Measurements from ENCODE around the gene KCNMB3. TPM values are rescaled to one million over a fixed set of nuclear protein-coding genes. Genes with fewer than 3 reads are reported as not detected.

KCNMB3 gene, protein sequence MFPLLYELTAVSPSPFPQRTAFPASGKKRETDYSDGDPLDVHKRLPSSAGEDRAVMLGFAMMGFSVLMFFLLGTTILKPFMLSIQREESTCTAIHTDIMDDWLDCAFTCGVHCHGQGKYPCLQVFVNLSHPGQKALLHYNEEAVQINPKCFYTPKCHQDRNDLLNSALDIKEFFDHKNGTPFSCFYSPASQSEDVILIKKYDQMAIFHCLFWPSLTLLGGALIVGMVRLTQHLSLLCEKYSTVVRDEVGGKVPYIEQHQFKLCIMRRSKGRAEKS
- polyA plus RNA-seq (2013), result 7.4 TPM

DNA sequence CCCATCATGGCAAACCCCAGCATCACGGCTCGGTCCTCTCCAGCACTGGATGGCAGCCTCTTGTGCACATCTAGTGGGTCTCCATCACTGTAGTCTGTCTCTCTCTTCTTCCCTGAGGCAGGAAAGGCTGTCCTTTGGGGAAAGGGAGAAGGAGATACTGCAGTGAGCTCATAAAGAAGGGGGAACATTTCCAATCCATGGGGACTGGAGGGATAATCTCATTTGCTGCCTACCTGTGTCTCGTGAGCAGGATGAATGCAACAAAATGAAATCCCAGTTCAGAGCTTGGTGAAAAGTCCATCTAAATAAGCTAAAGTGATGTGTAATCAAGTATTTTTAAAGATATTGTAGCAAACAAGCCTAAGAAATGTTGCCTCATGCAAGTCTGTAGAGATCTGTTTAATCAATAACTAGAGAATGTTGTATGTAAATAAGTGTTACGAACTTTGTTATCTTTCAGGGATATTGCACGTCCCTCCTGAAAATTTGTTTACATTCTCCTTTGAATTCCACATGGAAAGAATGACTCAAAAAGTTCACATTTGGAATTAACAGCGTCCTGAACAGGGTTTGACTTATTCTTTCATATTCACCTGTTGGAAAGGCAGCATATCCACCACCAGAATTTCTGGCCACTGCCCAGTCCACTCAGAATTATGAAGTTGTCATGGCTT is at the start of gene KCNMB3:
KCNMB3 (minus strand) TSS at position 312 of the 674 bp plus-strand sequence; CDS start at position 188, 124 bp downstream.
- Histone ChIP-seq H3K4me3 (ENCODE audit: control insufficient read depth in 1 of 7, extremely low read depth in 1 of 7, insufficient read depth in 4 of 7, low read depth in 2 of 7, low read length in 6 of 7) (no peak within 1 kb of the TSS), H3K9me3 (ENCODE audit: control extremely low read depth in 1 of 5, control insufficient read depth in 4 of 5, insufficient read depth in 2 of 5, low read depth in 1 of 5, low read length in 4 of 5) (no peaks in the 10 kb centered on the region), H3K27ac (ENCODE audit: insufficient read depth in 1 of 2, low read depth in 1 of 2, low read length in 2 of 2, poor library complexity in 1 of 2, severe bottlenecking in 2 of 2) (no peak within 1 kb of the TSS), H3K36me3 (ENCODE audit: control insufficient read depth in 4 of 4, insufficient read depth in 4 of 4, low read length in 3 of 4) (peaks cover 0 to 17% (median 0%) of the 10 kb centered on the region in 4 experiments), H3K4me1 (ENCODE audit: control extremely low read depth in 1 of 4, control insufficient read depth in 4 of 4, insufficient read depth in 4 of 4, low read length in 3 of 4) (no peaks in the 10 kb centered on the region), H3K27me3 (replicated peaks in 2 of 5; ENCODE audit: control insufficient read depth in 4 of 5, insufficient read depth in 5 of 5, low read length in 4 of 5) (no peaks in the 10 kb centered on the region)
- CTCF ChIA-PET, result no interaction called here
- POLR2A ChIA-PET, result no interaction called here
- WGBS (ENCODE audit: insufficient coverage), result 97% methylated on average over 4 of the region's 6 CpGs
- no peak for DNase-seq

DNA sequence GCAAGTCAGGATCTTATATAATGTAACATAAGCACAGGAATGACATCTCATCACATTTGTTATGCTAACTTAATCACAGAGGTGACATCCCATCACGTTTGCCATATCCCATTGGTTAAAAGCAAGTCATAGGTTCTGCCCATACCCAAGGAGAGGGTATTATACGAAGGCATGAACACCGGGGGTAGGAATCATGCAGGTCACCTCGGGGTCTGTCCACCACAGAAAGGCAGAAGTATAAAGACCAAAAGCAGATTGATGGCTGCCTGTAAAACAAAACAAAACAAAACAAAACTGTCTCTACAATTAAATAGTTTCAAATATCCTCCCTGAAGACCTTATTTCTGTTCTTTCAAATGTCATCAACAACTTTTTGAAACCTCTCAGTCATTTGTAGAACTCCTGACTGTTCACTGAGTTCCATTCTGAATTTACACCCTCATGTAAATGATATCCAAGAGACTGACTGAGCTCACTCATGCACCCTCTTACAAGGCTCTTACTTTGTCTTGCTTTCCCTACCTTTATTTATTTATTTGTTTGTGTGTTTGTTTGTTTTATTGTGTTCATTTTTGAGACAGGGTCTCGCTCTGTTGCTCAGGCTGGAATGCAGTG is 49.2 kb upstream of the KCNMB3 start:
- H3K36me3 ChIP-seq (ENCODE audit: control insufficient read depth in 4 of 4, insufficient read depth in 4 of 4, low read length in 3 of 4), result no peaks in the 10 kb centered on the region
- no peaks in the 10 kb centered on the region for H3K4me1 ChIP-seq (ENCODE audit: control extremely low read depth in 1 of 4, control insufficient read depth in 4 of 4, insufficient read depth in 4 of 4, low read length in 3 of 4)
- no peak overlapping the region for H3K4me3 ChIP-seq (ENCODE audit: control insufficient read depth in 1 of 7, extremely low read depth in 1 of 7, insufficient read depth in 4 of 7, low read depth in 2 of 7, low read length in 6 of 7)
- no peak overlapping the region for H3K27ac ChIP-seq (ENCODE audit: insufficient read depth in 1 of 2, low read depth in 1 of 2, low read length in 2 of 2, poor library complexity in 1 of 2, severe bottlenecking in 2 of 2)
- H3K27me3 ChIP-seq (replicated peaks in 2 of 5; ENCODE audit: control insufficient read depth in 4 of 5, insufficient read depth in 5 of 5, low read length in 4 of 5), result no peaks in the 10 kb centered on the region
- no peak for DNase-seq
- POLR2A ChIA-PET, result no interaction called here
- peaks cover 0 to 2% (median 0%) of the 10 kb centered on the region in 5 experiments for H3K9me3 ChIP-seq (ENCODE audit: control extremely low read depth in 1 of 5, control insufficient read depth in 4 of 5, insufficient read depth in 2 of 5, low read depth in 1 of 5, low read length in 4 of 5)
- CTCF ChIA-PET, result interaction anchor here (2.1 kb wide), 1 partner anchor 15 kb away, joined by 7 read pairs; no protein-coding TSS in a partner anchor
- WGBS (ENCODE audit: insufficient coverage), result 96% methylated on average over 4 of the region's 5 CpGs

DNA sequence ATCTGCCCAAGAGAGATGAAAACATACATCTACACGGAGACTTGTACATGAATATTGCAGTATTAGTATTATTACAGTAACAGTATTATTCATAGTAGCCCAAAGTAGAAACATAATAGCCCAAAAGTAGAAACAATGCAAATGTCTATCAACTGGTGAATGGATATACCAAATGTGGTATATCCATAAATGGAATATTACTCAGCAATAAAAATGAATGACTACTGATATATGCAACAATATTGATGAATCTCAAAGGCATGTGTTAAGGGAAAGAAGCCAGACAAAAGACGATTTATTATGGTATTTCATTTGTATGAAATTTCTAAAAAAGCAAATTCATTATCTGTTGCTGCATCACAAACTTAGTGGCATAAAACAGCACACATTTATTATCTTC is 48.4 kb upstream of the KCNMB3 start:
- no CpG with 5 or more reads among the region's 2 CpGs for WGBS (ENCODE audit: insufficient coverage)
- no peaks in the 10 kb centered on the region for H3K27me3 ChIP-seq (replicated peaks in 2 of 5; ENCODE audit: control insufficient read depth in 4 of 5, insufficient read depth in 5 of 5, low read length in 4 of 5)
- no peak overlapping the region for H3K27ac ChIP-seq (ENCODE audit: insufficient read depth in 1 of 2, low read depth in 1 of 2, low read length in 2 of 2, poor library complexity in 1 of 2, severe bottlenecking in 2 of 2)
- no peaks in the 10 kb centered on the region for H3K36me3 ChIP-seq (ENCODE audit: control insufficient read depth in 4 of 4, insufficient read depth in 4 of 4, low read length in 3 of 4)
- DNase-seq, result no peak
- ChIA-PET POLR2A (no interaction called here), CTCF (interaction anchor here (1.3 kb wide), 1 partner anchor 16 kb away, joined by 4 read pairs; no protein-coding TSS in a partner anchor)
- no peaks in the 10 kb centered on the region for H3K4me1 ChIP-seq (ENCODE audit: control extremely low read depth in 1 of 4, control insufficient read depth in 4 of 4, insufficient read depth in 4 of 4, low read length in 3 of 4)
- peaks cover 0 to 2% (median 0%) of the 10 kb centered on the region in 5 experiments for H3K9me3 ChIP-seq (ENCODE audit: control extremely low read depth in 1 of 5, control insufficient read depth in 4 of 5, insufficient read depth in 2 of 5, low read depth in 1 of 5, low read length in 4 of 5)
- H3K4me3 ChIP-seq (ENCODE audit: control insufficient read depth in 1 of 7, extremely low read depth in 1 of 7, insufficient read depth in 4 of 7, low read depth in 2 of 7, low read length in 6 of 7), result no peak overlapping the region

DNA sequence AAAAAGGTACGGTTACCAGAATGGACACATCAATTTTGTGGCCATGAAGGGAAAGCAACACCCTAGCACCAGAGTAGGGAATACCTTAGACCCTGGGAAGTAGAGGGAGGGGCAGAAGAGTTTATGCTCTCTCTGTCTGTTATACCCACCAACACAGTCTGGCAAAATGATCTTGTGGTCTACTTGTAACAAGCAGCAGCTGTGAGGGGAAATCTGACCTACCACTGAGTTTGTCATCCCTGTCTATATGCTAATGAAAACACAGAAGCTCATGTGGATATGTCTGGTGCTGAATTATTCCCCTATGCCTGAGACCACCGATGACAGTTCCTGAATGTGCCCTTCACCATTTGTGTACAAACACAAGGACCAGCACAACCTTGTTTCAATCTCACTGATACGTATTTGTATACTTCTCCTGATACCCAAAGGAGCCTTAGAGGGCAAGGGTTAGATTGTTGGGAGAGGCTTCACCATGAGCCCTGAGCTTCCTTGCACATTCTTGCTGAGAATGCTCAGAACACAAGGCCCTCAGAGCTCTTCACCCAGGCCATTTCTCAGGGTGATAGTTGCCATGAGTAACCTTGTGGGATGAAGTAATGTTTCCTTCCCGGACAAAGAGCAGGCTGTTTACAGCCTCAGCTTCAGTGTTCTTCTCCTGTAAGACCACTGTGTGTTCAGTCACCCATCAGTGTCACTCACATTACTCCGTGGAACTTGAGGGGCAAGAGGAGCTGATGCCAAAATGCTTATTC is 47.2 kb upstream of the KCNMB3 start:
- ChIA-PET CTCF (interaction anchor here (0.6 to 1.3 kb wide), 3 partner anchors 10 to 221 kb away, joined by 3 to 4 read pairs (median 3); no protein-coding TSS in a partner anchor), POLR2A (no interaction called here)
- WGBS (ENCODE audit: insufficient coverage), result 88% methylated on average over 3 of the region's 5 CpGs
- no peak for DNase-seq
- Histone ChIP-seq H3K36me3 (ENCODE audit: control insufficient read depth in 4 of 4, insufficient read depth in 4 of 4, low read length in 3 of 4) (no peaks in the 10 kb centered on the region), H3K9me3 (ENCODE audit: control extremely low read depth in 1 of 5, control insufficient read depth in 4 of 5, insufficient read depth in 2 of 5, low read depth in 1 of 5, low read length in 4 of 5) (peaks cover 0 to 2% (median 0%) of the 10 kb centered on the region in 5 experiments), H3K4me3 (ENCODE audit: control insufficient read depth in 1 of 7, extremely low read depth in 1 of 7, insufficient read depth in 4 of 7, low read depth in 2 of 7, low read length in 6 of 7) (no peak overlapping the region), H3K27ac (ENCODE audit: insufficient read depth in 1 of 2, low read depth in 1 of 2, low read length in 2 of 2, poor library complexity in 1 of 2, severe bottlenecking in 2 of 2) (no peak overlapping the region), H3K27me3 (replicated peaks in 2 of 5; ENCODE audit: control insufficient read depth in 4 of 5, insufficient read depth in 5 of 5, low read length in 4 of 5) (no peaks in the 10 kb centered on the region), H3K4me1 (ENCODE audit: control extremely low read depth in 1 of 4, control insufficient read depth in 4 of 4, insufficient read depth in 4 of 4, low read length in 3 of 4) (no peaks in the 10 kb centered on the region)

DNA sequence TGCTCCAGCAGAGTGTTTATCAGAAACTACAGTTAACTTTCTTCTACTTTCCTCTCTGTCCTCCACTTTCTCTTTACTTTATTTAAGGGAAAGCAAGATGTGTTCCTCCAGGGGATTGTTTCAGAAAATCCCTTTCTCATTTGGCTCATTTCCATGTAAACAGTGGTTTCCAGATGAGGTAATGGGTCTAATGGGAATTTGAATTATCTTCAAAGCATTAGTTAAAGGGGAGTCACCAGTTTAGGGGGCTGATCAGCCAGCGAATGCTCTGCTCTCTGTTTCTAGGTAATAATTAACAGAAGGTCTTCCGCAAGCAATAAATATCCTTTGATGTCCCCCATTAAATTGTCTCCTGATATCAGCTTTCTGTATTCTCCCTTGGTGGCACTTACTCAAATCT is 41.5 kb upstream of the KCNMB3 start:
- Histone ChIP-seq H3K27ac (ENCODE audit: insufficient read depth in 1 of 2, low read depth in 1 of 2, low read length in 2 of 2, poor library complexity in 1 of 2, severe bottlenecking in 2 of 2) (no peak overlapping the region), H3K4me3 (ENCODE audit: control insufficient read depth in 1 of 7, extremely low read depth in 1 of 7, insufficient read depth in 4 of 7, low read depth in 2 of 7, low read length in 6 of 7) (no peak overlapping the region), H3K36me3 (ENCODE audit: control insufficient read depth in 4 of 4, insufficient read depth in 4 of 4, low read length in 3 of 4) (no peaks in the 10 kb centered on the region), H3K27me3 (replicated peaks in 2 of 5; ENCODE audit: control insufficient read depth in 4 of 5, insufficient read depth in 5 of 5, low read length in 4 of 5) (no peaks in the 10 kb centered on the region), H3K9me3 (ENCODE audit: control extremely low read depth in 1 of 5, control insufficient read depth in 4 of 5, insufficient read depth in 2 of 5, low read depth in 1 of 5, low read length in 4 of 5) (no peaks in the 10 kb centered on the region), H3K4me1 (ENCODE audit: control extremely low read depth in 1 of 4, control insufficient read depth in 4 of 4, insufficient read depth in 4 of 4, low read length in 3 of 4) (no peaks in the 10 kb centered on the region)
- whole genome bisulfite sequencing (ENCODE audit: insufficient coverage), result 89% methylated on average over 2 of the region's 2 CpGs
- POLR2A ChIA-PET, result no interaction called here
- CTCF ChIA-PET, result interaction anchor here (1.9 kb wide), 1 partner anchor 23 kb away, joined by 6 read pairs; no protein-coding TSS in a partner anchor
- no peak for DNase-seq

DNA sequence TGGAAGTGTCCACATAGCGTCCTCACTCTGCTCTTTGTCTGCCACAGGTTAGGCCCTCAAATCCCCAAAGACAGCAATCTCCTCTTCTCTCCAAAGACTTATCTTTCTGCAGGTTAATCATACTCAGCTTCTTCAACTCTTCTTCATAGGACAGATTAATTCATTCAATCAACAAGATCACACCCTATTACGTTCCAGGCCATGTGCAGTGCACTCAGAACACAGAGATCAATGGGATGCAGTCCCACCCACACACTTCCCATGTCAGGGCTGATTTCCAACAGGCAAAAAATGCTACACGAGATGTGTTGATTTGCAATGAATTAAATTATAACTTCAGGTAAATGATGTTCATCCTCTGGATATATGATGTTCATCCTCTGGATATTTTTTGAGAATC is 38.4 kb upstream of the KCNMB3 start:
- ChIA-PET CTCF (no interaction called here), POLR2A (interaction anchor here (0.7 kb wide), 1 partner anchor 25 kb away, joined by 3 read pairs; no protein-coding TSS in a partner anchor)
- H3K36me3 ChIP-seq (ENCODE audit: control insufficient read depth in 4 of 4, insufficient read depth in 4 of 4, low read length in 3 of 4), result no peaks in the 10 kb centered on the region
- H3K27me3 ChIP-seq (replicated peaks in 2 of 5; ENCODE audit: control insufficient read depth in 4 of 5, insufficient read depth in 5 of 5, low read length in 4 of 5), result no peaks in the 10 kb centered on the region
- no peaks in the 10 kb centered on the region for H3K9me3 ChIP-seq (ENCODE audit: control extremely low read depth in 1 of 5, control insufficient read depth in 4 of 5, insufficient read depth in 2 of 5, low read depth in 1 of 5, low read length in 4 of 5)
- DNase-seq, result no peak
- no peak overlapping the region for H3K4me3 ChIP-seq (ENCODE audit: control insufficient read depth in 1 of 7, extremely low read depth in 1 of 7, insufficient read depth in 4 of 7, low read depth in 2 of 7, low read length in 6 of 7)
- no peak overlapping the region for H3K27ac ChIP-seq (ENCODE audit: insufficient read depth in 1 of 2, low read depth in 1 of 2, low read length in 2 of 2, poor library complexity in 1 of 2, severe bottlenecking in 2 of 2)
- H3K4me1 ChIP-seq (ENCODE audit: control extremely low read depth in 1 of 4, control insufficient read depth in 4 of 4, insufficient read depth in 4 of 4, low read length in 3 of 4), result no peaks in the 10 kb centered on the region
- 96% methylated on average over 3 of the region's 3 CpGs for WGBS (ENCODE audit: insufficient coverage)
